Body of pancreas (tissue), 4 donors: ENCODE measurements around the gene OGFR. TPM values are rescaled to one million over a fixed set of nuclear protein-coding genes. Genes with fewer than 3 reads are reported as not detected.

Experiments
- ATAC-seq: fragments of 150-250 bp; one replicate; pipeline ENCODE4 v1.9.1; 2016
- DNase-seq, 4 donors: peaks; one replicate each; pipeline ENCODE4 v3.0.0-alpha.2; 2019
- H3K27ac ChIP-seq, 4 donors: fragments of 200-600 bp; sonication (generic); 1 replicate in 3 of 4; 2 replicates in 1 of 4; pipeline versions ENCODE4 v1.5.1 to v1.6.1; 2016 to 2019; ENCODE audit warnings: mild to moderate bottlenecking in 1 of 4, mixed read lengths in 1 of 4, moderate library complexity in 1 of 4
- H3K27me3 ChIP-seq, 2 donors: fragments of 200-600 bp; sonication (generic); one replicate each; pipeline ENCODE4 v1.6.0; 2016; ENCODE audit warnings: mild to moderate bottlenecking in 1 of 2
- H3K36me3 ChIP-seq, 2 donors: fragments of 200-600 bp; sonication (generic); replicated peaks in 1 of 2; 2 replicates each; pipeline ENCODE4 v1.5.1; 2016; ENCODE audit warnings: low read depth in 2 of 2; ENCODE audit not compliant: insufficient read depth in 1 of 2
- H3K4me1 ChIP-seq: fragments of 200-600 bp; sonication (generic); one replicate; pipeline ENCODE4 v1.6.0; 2016
- H3K4me3 ChIP-seq, 2 donors: fragments of 200-600 bp; sonication (generic); 1 replicate in 1 of 2; 2 replicates in 1 of 2; pipeline ENCODE4 v1.5.1; 2016 to 2019
- H3K9me3 ChIP-seq, 3 donors: fragments of 200-600 bp; sonication (generic); 1 replicate in 2 of 3; 2 replicates in 1 of 3; pipeline ENCODE4 v1.5.1; 2016
- CTCF ChIP-seq, 7 experiments: fragments of 450-650 bp in 4 of 7; fragments of 200-600 bp in 3 of 7; sonication (generic) in 3 of 7; IDR thresholded peaks; one replicate each; pipeline ENCODE4 v1.5.1; 2016 to 2019; ENCODE audit warnings: antibody characterized with exemption in 7 of 7
- POLR2A ChIP-seq, 3 donors: fragments of 450-650 bp; IDR thresholded peaks; one replicate each; pipeline ENCODE4 v1.6.1; 2016; ENCODE audit warnings: antibody characterized with exemption in 3 of 3, mild to moderate bottlenecking in 2 of 3
- WGBS, 2 donors: methylation state at CpG; one replicate each; pipeline ENCODE4 v1.1.5; 2017; 5-methylcytosine and 5-hydroxymethylcytosine counted together
- intact Hi-C: fragments of 100-400 bp; cut with DNase I; formaldehyde crosslinking; loops from one replicate; pipeline ENCODE4 v1.15.1; 2023
- total RNA-seq, 2 donors: library from RNA; depleted of rRNA; stranded (reverse); fragments of >200 nt; gene quantifications; one replicate each; pipeline ENCODE4 v1.1.0, GENCODE V29; 2016

The OGFR gene
- total RNA-seq, 2 donors from 2014 or later = 46.4 to 47.8 TPM

DNA sequence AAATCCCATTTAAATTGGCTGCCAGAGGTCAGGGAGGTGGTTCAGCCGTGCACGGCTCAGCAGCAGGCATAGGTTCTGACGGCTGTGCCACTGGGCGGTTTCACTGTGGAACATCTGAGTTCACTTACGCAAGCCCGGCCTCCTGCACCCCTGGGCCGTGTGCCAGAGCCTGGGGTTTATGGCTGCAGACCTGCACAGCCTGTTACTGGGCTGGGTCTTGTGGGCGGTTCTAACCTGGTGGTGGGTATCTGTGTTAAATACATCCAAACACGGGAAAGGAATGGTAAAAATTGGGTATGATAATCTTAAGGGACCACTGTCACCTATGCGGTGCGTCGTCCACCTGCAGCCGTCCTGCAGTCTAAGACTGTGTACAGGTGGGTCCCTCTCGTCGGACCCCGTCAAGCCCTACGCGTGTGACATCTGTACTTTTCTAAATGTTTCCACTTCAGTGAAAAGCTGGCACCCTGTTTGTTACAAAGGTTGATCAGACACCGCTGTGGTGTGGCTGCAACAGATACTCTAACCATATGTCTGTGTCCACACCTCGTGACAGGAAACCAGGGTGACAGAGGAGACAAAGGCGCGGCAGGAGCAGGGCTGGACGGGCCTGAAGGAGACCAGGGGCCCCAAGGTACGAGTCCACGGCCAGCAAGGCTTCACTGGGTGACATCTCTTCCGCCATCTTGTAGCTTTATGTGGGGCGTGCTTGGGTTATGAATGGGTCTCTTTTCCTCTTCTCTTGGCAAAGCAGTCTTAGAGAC is 33.7 kb downstream of the OGFR start:
- H3K4me1 ChIP-seq = peaks cover 2% of the 10 kb centered on the region
- no peaks in the 10 kb centered on the region for H3K27me3 ChIP-seq
- ATAC-seq (peak; percentile 53), DNase-seq (peak in 3 of 4 donors; percentile 61 to 73 (median 70))
- no peak overlapping the region for H3K4me3 ChIP-seq
- 52 to 73% methylated on average over 26 to 27 of the region's 27 CpGs for WGBS, 2 donors
- no peak overlapping the region for H3K27ac ChIP-seq
- TF ChIP-seq POLR2A (IDR thresholded peaks at IDR 0.05) (no peak), CTCF (IDR thresholded peaks at IDR 0.05) (no peak)
- H3K9me3 ChIP-seq = no peaks in the 10 kb centered on the region
- intact Hi-C loops = no loop called here
- H3K36me3 ChIP-seq = no peaks in the 10 kb centered on the region

GRCh38 chr20:62839261-62839660 is 34.6 kb downstream of the OGFR start:
- 66 to 73% methylated on average over 8 of the region's 8 CpGs for WGBS, 2 donors
- H3K27me3 ChIP-seq = no peaks in the 10 kb centered on the region
- DNase-seq (no peak), ATAC-seq (no peak)
- intact Hi-C loops = no loop called here
- no peak overlapping the region for H3K4me3 ChIP-seq
- no peaks in the 10 kb centered on the region for H3K9me3 ChIP-seq
- H3K36me3 ChIP-seq = no peaks in the 10 kb centered on the region
- no peak overlapping the region for H3K27ac ChIP-seq
- no peaks in the 10 kb centered on the region for H3K4me1 ChIP-seq
- TF ChIP-seq CTCF (IDR thresholded peaks at IDR 0.05) = no peak
- TF ChIP-seq POLR2A (IDR thresholded peaks at IDR 0.05) = no peak

GRCh38 chr20:62839816-62840215 is 35.2 kb downstream of the OGFR start:
- DNase-seq (no peak), ATAC-seq (no peak)
- Histone ChIP-seq H3K9me3 (no peaks in the 10 kb centered on the region), H3K4me3 (no peak overlapping the region), H3K4me1 (no peaks in the 10 kb centered on the region), H3K27ac (no peak overlapping the region), H3K27me3 (no peaks in the 10 kb centered on the region), H3K36me3 (no peaks in the 10 kb centered on the region)
- WGBS, 2 donors = 68 to 75% methylated on average over 11 of the region's 11 CpGs
- intact Hi-C loops = no loop called here
- TF ChIP-seq CTCF (IDR thresholded peaks at IDR 0.05) (no peak), POLR2A (IDR thresholded peaks at IDR 0.05) (no peak)

- H3K4me1 ChIP-seq = no peaks in the 10 kb centered on the region
- DNase-seq = no peak
Measured at GRCh38 chr20:62840244-62841197, 35.9 kb downstream of the OGFR start.

More at GRCh38 chr20:62840244-62841197, 35.9 kb downstream of the OGFR start:
- Histone ChIP-seq H3K27me3 (no peaks in the 10 kb centered on the region), H3K4me3 (no peak overlapping the region), H3K27ac (no peak overlapping the region), H3K9me3 (no peaks in the 10 kb centered on the region), H3K36me3 (no peaks in the 10 kb centered on the region)
- intact Hi-C loops = no loop called here
- TF ChIP-seq POLR2A (IDR thresholded peaks at IDR 0.05) = no peak
- TF ChIP-seq CTCF (IDR thresholded peaks at IDR 0.05) = no peak
- no peak for ATAC-seq
- WGBS, 2 donors = 70 to 79% methylated on average over 38 to 44 of the region's 45 CpGs
